ENCODE data around the gene PTPRD. TPM values are rescaled to one million over a fixed set of nuclear protein-coding genes. Genes with fewer than 3 reads are reported as not detected.

PTPRD gene
- total and polyA plus RNA-seq, 5 experiments from 2014 or later: not detected

DNA sequence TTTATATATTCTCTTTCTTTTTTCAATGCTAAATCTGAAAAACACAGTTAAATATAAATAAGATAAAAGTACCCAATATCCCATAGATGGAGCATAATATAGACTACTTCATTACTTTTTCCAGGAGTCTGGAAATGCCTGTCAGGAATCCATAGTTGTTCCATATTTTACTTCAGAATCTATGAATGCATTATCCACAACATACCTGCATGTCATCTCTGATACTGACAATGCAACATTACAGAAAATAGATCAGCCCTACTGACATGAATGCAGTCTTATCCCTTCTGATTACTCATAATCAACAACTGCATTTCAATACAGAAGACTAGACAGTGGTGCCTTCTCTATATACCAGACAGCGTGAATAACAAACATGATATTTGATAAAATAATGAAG is 517.6 kb downstream of the PTPRD start:
- no peak for DNase-seq
- Mint-ChIP-seq H3K9me3 (peaks cover 0 to 18% (median 2%) of the 10 kb centered on the region in 9 donors), H3K27ac (no peak overlapping the region), H3K4me3 (no peak overlapping the region), H3K27me3 (no peaks in the 10 kb centered on the region), H3K4me1 (peaks cover 0 to 2% (median 0%) of the 10 kb centered on the region in 4 donors), H3K36me3 (no peaks in the 10 kb centered on the region)
- POLR2A ChIA-PET: no interaction called here
- ATAC-seq: no peak

DNA sequence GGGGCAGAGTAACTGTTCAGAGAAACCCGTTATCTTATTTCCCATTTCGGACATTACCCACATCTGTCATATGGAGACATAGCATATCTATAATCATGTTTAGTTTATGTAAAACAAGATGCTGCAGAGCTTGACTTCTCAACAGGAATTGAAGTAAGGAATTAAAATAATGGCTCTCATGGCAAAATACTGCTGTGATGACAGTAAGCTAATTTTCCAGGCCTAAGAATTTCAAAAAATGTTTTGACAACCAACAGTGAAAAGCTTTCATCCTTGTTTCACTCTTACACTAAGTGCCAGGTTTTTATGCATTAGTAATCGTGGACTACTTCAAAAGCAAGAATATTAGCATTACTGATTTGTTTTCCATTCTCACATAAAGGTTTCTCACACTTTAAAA is 518.2 kb downstream of the PTPRD start:
- no peak for DNase-seq
- Mint-ChIP-seq H3K36me3 (no peaks in the 10 kb centered on the region), H3K27ac (no peak overlapping the region), H3K27me3 (no peaks in the 10 kb centered on the region), H3K9me3 (peaks cover 0 to 18% (median 2%) of the 10 kb centered on the region in 9 donors), H3K4me3 (no peak overlapping the region), H3K4me1 (peaks cover 0 to 2% (median 0%) of the 10 kb centered on the region in 4 donors)
- POLR2A ChIA-PET: no interaction called here
- no peak for ATAC-seq

DNA sequence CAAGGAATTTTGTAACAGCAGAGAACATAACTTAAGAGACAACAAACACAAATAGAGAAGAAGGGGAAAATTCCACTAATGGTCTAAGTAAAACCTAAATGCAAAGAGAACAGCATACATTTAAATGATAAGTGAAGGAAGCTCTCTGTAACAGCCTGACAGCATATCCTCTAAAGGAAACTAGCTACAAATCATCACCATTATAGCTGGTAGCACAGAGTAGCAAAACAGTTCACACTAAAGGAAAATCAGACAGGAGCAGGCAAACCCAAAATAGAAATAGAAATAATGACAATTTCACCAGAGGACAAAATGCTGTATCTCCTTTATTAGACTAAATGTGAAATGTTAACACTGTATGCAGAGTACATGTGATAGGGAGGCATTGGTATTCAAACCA is 532.8 kb downstream of the PTPRD start:
- H3K36me3 Mint-ChIP-seq: no peaks in the 10 kb centered on the region
- peaks cover 0 to 10% (median 4%) of the 10 kb centered on the region in 9 donors for H3K9me3 Mint-ChIP-seq
- POLR2A ChIA-PET: no interaction called here
- H3K27me3 Mint-ChIP-seq: no peaks in the 10 kb centered on the region
- DNase-seq (no peak), ATAC-seq (no peak)
- no peak overlapping the region for H3K4me3 Mint-ChIP-seq
- H3K4me1 Mint-ChIP-seq: no peaks in the 10 kb centered on the region
- H3K27ac Mint-ChIP-seq: no peak overlapping the region

DNA sequence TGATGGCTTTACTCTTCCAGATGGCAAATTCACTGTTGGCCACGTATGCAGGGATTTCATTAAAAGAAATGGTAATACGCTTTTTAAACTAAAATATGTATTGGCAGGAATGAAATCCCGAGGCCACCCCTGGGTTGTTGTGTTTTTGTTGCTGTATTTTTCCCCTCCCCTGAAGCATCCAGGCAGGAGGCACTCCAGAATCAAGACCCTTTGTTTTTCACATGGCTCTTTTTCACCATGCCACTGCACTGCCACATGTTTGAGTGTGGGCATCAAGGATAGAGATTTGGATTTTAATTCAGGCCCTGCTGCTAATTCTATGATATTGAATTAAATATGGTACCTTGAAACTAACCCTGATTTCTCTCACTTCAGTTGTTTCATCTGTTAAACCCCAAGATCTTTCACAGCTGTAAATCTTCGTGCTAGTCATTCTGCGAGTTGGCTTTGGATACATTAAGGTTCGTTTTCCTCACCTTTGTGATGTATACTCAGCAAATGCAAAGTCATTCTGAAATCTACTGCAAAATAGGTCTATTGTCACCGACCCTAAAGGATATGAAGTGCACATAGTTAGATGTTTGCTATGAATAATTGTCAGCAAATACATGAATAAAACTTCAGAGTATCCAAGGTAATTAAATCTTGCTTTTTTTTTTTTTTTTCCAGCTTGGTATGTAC is 533.4 kb downstream of the PTPRD start:
- DNase-seq: no peak
- peaks cover 0 to 10% (median 4%) of the 10 kb centered on the region in 9 donors for H3K9me3 Mint-ChIP-seq
- no peak overlapping the region for H3K4me3 Mint-ChIP-seq
- POLR2A ChIA-PET: no interaction called here
- no peaks in the 10 kb centered on the region for H3K36me3 Mint-ChIP-seq
- no peak for ATAC-seq
- no peaks in the 10 kb centered on the region for H3K4me1 Mint-ChIP-seq
- H3K27ac Mint-ChIP-seq: no peak overlapping the region
- H3K27me3 Mint-ChIP-seq: no peaks in the 10 kb centered on the region

DNA sequence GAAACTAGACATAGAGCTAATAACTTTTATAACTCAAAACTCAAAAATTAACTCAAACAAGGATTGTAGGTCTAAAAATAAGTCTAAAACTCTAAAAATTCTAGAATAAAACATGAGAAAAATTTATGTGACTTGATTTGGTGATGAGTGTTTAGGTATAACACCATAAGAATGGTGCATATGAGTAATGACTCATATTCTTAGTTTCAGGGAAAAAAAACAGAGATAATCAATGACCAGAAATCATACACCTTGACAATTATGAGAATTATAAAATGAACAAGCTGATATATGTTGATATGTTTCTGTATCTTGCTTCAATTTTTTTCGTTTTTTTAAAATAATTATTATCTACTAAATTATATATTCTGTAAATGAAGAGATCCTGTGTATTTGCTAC is 541.2 kb downstream of the PTPRD start:
- Mint-ChIP-seq H3K4me3 (no peak overlapping the region), H3K4me1 (no peaks in the 10 kb centered on the region), H3K9me3 (peaks cover 0 to 10% (median 0%) of the 10 kb centered on the region in 9 donors), H3K27ac (no peak overlapping the region), H3K27me3 (no peaks in the 10 kb centered on the region), H3K36me3 (no peaks in the 10 kb centered on the region)
- ATAC-seq: no peak
- no peak for DNase-seq
- POLR2A ChIA-PET: no interaction called here

DNA sequence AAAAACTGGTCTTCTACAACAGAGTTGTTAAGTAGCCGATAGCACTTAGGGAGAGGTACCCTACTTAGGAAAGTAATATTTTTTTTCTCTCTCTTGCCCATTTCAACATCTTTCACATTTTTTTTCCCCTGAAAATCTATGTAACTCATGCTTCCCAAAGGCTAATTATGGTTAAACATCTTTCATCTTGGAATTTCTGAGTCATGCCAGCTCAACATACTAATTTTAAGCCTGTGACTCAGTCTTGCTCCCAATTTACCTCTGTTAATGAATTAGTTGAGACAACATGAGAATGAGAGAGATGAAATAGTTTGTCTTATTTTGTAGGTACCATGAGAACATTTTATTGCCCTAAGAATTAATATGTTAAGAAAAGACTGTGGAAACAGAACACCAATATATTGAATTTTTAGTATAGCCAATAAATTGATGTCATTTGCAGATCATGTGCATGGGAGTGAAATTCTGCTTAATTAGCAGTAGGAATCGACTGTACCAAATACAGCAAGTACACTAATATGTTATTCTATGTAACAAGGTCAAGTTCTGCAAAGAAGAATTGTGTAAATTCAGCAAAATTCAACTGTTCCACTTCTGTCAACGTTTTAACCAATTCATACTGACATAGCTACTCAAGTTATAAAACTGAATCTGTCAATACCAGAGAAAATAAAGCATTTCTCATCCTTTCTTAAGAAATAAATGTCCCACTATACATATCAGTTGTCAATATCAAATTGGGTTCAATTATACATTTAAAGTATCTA is 550.0 kb downstream of the PTPRD start:
- POLR2A ChIA-PET: no interaction called here
- ATAC-seq: no peak
- Mint-ChIP-seq H3K36me3 (no peaks in the 10 kb centered on the region), H3K4me1 (no peaks in the 10 kb centered on the region), H3K27ac (no peak overlapping the region), H3K9me3 (no peaks in the 10 kb centered on the region), H3K27me3 (no peaks in the 10 kb centered on the region), H3K4me3 (no peak overlapping the region)
- no peak for DNase-seq

DNA sequence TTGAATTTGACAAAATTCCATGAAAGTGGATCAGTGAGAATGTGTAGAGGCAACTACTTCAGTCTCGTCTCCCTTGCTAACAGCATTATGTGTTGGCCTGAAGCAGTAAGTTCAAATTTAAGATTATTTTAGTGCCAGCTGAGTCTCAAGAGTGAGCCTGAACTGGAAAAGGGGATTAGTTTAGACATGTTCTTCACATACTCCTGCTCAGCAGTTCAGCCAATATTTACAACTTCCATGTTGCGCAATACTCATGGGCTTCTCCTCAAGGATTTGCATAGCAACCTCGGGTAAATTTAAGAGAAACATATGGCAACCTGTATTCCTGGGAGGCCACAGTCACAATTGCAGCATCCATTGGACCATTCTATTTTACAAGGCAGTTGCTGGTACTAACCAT is 553.8 kb downstream of the PTPRD start:
- H3K27ac Mint-ChIP-seq: no peak overlapping the region
- H3K36me3 Mint-ChIP-seq: no peaks in the 10 kb centered on the region
- POLR2A ChIA-PET: no interaction called here
- H3K4me3 Mint-ChIP-seq: no peak overlapping the region
- ATAC-seq: no peak
- no peaks in the 10 kb centered on the region for H3K4me1 Mint-ChIP-seq
- DNase-seq: no peak
- no peaks in the 10 kb centered on the region for H3K27me3 Mint-ChIP-seq
- no peaks in the 10 kb centered on the region for H3K9me3 Mint-ChIP-seq

DNA sequence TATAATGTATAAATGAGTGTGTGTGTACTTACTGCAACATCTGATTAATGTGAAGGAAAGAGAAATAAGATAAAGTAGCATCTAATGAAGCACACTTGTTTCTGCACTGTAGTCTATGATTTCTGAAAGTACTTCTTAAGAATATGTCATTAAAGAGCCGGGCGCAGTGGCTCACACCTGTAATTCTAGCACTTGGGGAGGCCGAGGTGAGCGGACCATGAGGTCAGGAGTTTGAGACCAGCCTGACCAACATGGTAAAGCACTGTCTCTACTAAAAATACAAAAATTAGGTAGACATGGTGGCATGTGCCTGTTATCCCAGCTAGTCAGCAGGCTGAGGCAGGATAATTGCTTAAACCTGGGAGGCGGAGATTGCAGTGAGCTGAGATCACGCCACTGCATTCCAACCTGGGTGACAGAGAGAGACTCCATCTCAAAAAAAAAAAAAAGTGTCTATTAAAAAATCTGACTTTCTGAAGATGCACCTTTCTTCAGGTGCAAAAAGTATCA is 556.9 kb downstream of the PTPRD start:
- H3K9me3 Mint-ChIP-seq: no peaks in the 10 kb centered on the region
- POLR2A ChIA-PET: no interaction called here
- no peak for ATAC-seq
- no peak overlapping the region for H3K27ac Mint-ChIP-seq
- H3K36me3 Mint-ChIP-seq: no peaks in the 10 kb centered on the region
- H3K4me3 Mint-ChIP-seq: no peak overlapping the region
- no peaks in the 10 kb centered on the region for H3K27me3 Mint-ChIP-seq
- DNase-seq: no peak
- no peaks in the 10 kb centered on the region for H3K4me1 Mint-ChIP-seq

DNA sequence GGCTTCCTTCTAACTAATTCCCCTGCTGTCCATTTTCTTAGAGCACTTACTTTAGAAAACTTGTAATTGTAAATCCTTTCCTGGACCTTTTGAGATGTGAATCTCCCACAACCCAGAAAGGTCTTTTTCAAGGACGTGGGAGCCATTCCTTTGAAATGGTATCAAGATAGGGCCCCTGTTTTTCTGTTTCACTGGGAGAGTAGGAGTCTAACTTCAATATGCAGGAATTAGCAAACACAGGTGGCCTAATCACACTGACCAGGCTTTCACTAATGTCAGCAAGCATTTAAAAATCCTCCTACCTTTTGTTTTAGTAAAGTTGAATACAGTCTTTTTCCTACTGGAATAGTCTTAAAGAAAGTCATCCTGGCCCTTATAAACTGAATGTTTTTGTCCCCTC is 558.3 kb downstream of the PTPRD start:
- no peak for ATAC-seq

DNA sequence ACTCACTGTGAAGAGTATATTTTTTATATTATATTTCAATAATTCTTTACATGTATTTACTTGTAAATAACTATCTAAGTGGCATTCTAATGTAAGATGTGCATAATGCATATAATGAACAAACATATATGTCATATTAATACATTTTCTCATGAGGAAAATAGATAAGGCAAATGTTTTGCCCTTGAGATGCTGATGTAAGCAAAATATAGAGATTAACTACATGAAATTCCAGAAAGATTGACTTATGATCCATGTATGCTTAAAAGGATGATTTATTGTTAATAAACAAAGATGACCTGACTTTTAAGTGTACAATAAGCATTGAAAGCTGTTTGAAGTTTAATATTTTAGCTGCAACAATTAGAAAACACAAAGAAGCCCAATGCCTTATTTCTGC is 559.9 kb downstream of the PTPRD start:
- DNase-seq (no peak), ATAC-seq (no peak)
- Mint-ChIP-seq H3K27me3 (no peaks in the 10 kb centered on the region), H3K4me3 (no peak overlapping the region), H3K4me1 (peaks cover 0 to 2% (median 0%) of the 10 kb centered on the region in 4 donors), H3K9me3 (no peaks in the 10 kb centered on the region), H3K27ac (no peak overlapping the region), H3K36me3 (no peaks in the 10 kb centered on the region)
- POLR2A ChIA-PET: no interaction called here

More for the DNA sequence above, 558.3 kb downstream of the PTPRD start:
- POLR2A ChIA-PET: no interaction called here
- Mint-ChIP-seq H3K4me3 (no peak overlapping the region), H3K27me3 (no peaks in the 10 kb centered on the region), H3K9me3 (no peaks in the 10 kb centered on the region), H3K27ac (no peak overlapping the region), H3K36me3 (no peaks in the 10 kb centered on the region), H3K4me1 (peaks cover 0 to 2% (median 0%) of the 10 kb centered on the region in 4 donors)
- DNase-seq: no peak

DNA sequence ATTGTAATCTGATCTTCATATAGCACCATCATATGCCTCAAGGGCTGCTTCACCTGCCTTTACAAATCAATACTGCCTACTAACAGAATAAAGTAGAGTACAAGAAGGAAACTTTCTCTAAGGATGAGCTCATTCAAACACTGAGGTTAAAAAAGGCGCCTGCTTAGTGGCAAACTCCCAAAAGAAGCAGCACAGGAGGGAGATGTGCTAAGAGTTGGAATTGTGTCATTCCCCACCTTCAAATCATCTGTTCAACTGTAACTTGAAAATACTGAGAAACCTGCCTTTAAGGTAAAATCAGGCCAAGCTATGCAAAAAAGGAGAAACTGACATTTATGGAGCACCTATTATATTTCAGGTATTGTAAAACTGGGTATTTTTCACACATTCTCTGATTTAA is 560.6 kb downstream of the PTPRD start:
- no peak for DNase-seq
- Mint-ChIP-seq H3K36me3 (no peaks in the 10 kb centered on the region), H3K27me3 (no peaks in the 10 kb centered on the region), H3K27ac (no peak overlapping the region), H3K9me3 (no peaks in the 10 kb centered on the region), H3K4me1 (peaks cover 0 to 2% (median 0%) of the 10 kb centered on the region in 4 donors), H3K4me3 (no peak overlapping the region)
- no peak for ATAC-seq
- POLR2A ChIA-PET: no interaction called here

DNA sequence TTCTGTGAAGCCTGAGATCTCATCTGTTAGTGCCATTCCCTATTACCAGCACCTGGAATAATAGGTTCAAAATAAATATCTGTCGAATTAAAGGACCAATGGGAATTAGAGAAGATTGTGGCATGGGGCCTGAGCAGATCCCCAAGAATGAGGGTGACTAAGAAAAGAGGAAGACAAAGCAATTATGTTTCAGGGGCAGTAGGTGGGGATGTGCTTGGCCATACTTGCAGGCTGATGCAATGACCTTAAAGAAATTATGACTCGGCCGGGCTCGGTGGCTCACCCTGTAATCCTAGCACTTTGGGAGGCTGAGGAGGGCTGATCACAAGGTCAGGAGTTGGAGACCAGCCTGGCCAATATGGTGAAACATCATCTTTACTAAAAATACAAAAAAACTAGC is 562.8 kb downstream of the PTPRD start:
- no peak overlapping the region for H3K27ac Mint-ChIP-seq
- POLR2A ChIA-PET: no interaction called here

DNA sequence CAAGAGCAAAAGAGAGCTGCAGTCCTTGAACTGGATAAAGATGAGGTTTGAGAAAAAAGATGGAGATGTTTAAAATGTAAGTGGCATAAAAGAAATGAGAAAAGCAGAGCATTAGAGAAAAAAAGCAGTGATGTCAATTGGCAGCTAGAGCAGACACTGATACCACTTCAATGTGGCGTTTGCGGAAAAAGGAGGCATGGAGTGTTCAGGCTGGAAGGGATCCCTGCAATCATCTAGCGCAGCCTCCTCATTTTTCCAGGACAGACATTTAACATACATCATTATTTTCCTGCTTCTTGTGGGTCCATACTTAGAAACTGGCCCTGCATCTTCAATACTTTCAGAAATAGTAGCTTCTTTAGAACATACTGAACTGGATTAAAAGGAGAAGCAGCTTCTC is 563.8 kb downstream of the PTPRD start:
- no peak overlapping the region for H3K4me3 Mint-ChIP-seq
- no peak for ATAC-seq
- H3K4me1 Mint-ChIP-seq: peaks cover 0 to 2% (median 0%) of the 10 kb centered on the region in 4 donors
- H3K9me3 Mint-ChIP-seq: no peaks in the 10 kb centered on the region
- H3K27me3 Mint-ChIP-seq: no peaks in the 10 kb centered on the region
- no peak overlapping the region for H3K27ac Mint-ChIP-seq
- no peaks in the 10 kb centered on the region for H3K36me3 Mint-ChIP-seq
- POLR2A ChIA-PET: no interaction called here
- DNase-seq: no peak

More for the DNA sequence above, 562.8 kb downstream of the PTPRD start:
- H3K4me1 Mint-ChIP-seq: peaks cover 0 to 2% (median 0%) of the 10 kb centered on the region in 4 donors
- no peak for DNase-seq
- H3K9me3 Mint-ChIP-seq: no peaks in the 10 kb centered on the region
- ATAC-seq: no peak
- H3K4me3 Mint-ChIP-seq: no peak overlapping the region
- H3K27me3 Mint-ChIP-seq: no peaks in the 10 kb centered on the region
- no peaks in the 10 kb centered on the region for H3K36me3 Mint-ChIP-seq

Measured in naive thymus-derived CD8-positive, alpha-beta T cell (primary cell).